ENCODE data around the gene ABI3BP. TPM values are rescaled to one million over a fixed set of nuclear protein-coding genes. Genes with fewer than 3 reads are reported as not detected.

The ABI3BP gene
- total RNA-seq, 4 donors from 2014 or later: 51.2 to 172 (median 116) TPM

GRCh38 chr3:100972301-100972844 lies 20.8 kb downstream of the ABI3BP start:
- no peak for TF ChIP-seq CTCF (IDR thresholded peaks at IDR 0.05; ENCODE audit: low read depth)

DNA sequence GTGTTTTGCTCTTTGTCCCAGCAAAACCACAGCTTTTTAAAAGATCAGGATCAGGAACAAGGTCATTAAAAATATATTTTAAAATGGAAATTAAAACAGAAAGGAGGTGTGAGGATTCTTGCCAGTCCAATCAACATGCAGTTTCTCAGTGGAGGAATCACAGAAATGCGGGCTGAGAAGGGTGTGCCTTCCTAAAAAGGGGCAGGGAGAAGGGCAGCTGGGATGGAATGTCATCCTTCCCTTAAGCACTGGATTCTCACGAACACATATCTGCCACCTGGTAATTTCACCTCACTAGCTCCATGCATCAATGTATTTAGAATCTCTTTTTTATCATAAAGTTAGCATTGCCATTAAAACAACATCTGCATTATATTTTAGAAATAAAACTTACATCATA lies 21.4 kb downstream of the ABI3BP start:
- TF ChIP-seq CTCF (IDR thresholded peaks at IDR 0.05; ENCODE audit: low read depth): no peak

DNA sequence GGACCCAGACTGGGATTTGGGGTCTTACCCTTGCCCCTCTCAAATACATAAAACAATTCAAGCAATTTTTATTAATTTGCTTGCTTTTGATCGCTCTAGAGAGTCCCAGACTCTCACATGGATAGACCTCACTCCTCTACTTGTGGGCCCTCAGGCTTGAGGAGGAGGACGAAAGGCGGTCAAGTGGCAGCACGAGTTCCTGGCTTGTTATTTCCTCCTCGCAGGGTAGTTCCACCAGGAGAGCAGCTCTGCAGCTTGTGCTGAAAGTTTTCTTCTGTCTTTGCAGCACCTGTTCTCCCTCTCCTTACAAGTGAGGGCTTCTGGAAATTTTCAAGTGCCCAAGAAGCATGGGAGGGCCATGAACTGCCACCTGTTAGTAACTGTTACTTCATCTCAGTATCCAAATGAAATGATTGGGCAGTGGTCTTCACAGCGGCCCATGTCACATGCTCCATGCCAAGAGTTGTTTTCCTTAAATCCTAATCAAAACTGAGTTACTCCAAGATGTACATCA lies 22.7 kb downstream of the ABI3BP start:
- TF ChIP-seq CTCF (IDR thresholded peaks at IDR 0.05; ENCODE audit: low read depth): no peak

DNA sequence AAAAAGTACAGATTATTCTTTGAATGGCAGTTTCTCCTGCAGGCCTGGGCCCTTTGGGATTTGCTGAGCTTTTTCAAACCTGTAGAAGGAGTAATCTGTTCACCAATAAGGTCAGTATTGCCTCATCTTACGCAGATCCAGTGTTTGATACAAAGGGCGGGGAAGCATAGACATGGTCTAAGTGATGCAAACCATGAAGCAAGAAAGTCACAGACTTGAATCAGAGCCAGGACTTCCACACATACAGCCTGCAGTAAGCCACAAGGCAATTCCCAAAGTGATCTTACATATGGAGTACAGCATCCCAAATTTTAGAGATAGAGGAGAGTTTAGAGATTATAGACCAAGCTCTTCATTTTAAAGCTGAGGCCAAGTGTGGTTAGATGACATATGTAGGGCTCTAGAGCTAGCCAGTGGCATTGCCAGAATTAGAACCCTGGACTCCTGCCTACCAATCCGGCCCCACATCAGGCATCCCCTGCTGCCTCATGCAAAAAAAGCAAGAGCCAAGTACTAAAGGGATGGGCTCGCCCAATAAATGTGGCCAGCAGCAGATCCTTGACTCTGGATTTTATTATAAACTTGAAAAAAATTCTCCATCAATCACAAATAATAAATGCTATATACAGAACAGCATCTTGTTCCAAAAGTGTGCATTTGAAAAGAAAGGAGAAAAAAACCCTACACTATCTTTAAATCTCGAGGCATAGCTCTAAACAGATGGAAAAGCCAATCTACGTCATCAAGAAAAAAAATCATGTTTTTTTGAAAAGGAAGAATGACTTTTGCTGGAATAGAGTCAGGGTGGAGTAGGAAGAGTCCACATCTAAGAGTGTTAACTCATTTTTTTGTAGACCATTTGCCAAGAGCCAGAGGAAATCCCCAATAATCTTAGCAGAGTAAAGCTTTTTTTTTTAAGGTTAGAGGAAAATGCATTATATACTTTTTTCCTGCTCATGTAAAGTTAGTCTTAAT lies 24.0 kb downstream of the ABI3BP start:
- TF ChIP-seq CTCF (IDR thresholded peaks at IDR 0.05; ENCODE audit: low read depth): no peak

DNA sequence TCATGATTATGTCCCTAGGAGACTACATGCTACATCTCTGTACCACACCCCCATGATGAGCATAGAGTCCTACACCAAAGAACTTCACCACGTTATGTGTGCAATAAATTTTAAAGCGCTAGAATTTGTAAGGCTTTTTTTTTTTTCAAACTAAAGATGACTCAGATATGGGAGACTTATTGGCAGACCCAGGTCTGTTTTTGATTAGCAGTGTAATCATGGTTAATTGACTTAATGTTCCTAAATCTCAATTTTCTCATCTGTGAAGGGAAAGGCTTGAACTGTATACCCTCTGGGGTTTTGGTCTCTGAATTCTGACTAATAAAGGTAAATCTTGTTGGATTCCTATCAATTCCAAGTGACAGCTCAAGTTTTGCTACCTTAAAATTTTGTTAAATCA lies 26.4 kb downstream of the ABI3BP start:
- no peak for TF ChIP-seq CTCF (IDR thresholded peaks at IDR 0.05; ENCODE audit: low read depth)

GRCh38 chr3:100966049-100966491 lies 27.2 kb downstream of the ABI3BP start:
- TF ChIP-seq CTCF (IDR thresholded peaks at IDR 0.05; ENCODE audit: low read depth): no peak

DNA sequence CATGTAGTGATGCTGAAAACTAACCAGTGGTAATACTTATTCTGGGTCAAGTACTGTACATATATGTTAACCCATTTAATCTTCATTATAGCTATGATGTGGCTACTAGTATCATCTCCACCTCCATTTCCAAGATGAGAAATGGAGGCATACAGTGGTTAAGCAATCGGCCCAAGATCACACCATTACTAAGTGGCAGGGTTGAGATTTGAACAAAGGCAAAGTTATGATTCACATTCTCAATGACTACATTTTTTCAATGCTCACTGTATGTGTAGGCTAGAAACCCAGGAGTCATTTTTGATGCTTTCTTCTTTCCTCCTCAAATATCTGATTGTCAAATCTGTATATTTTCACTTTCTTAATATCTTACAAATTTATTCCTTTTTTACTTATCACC lies 30.2 kb downstream of the ABI3BP start:
- TF ChIP-seq CTCF (IDR thresholded peaks at IDR 0.05; ENCODE audit: low read depth): no peak

All from subcutaneous adipose tissue (tissue), 4 donors.